ENCODE measurements around the gene THOC2. TPM values are rescaled to one million over a fixed set of nuclear protein-coding genes. Genes with fewer than 3 reads are reported as not detected.
A peak's percentile ranks its signal among the peaks of the same experiment; 100 is the strongest.
"Not testable (repeated sequence)": the region's sequence is repeated elsewhere in the genome, so short reads cannot be mapped to it uniquely, and the experiment has no call there.

THOC2 gene, protein sequence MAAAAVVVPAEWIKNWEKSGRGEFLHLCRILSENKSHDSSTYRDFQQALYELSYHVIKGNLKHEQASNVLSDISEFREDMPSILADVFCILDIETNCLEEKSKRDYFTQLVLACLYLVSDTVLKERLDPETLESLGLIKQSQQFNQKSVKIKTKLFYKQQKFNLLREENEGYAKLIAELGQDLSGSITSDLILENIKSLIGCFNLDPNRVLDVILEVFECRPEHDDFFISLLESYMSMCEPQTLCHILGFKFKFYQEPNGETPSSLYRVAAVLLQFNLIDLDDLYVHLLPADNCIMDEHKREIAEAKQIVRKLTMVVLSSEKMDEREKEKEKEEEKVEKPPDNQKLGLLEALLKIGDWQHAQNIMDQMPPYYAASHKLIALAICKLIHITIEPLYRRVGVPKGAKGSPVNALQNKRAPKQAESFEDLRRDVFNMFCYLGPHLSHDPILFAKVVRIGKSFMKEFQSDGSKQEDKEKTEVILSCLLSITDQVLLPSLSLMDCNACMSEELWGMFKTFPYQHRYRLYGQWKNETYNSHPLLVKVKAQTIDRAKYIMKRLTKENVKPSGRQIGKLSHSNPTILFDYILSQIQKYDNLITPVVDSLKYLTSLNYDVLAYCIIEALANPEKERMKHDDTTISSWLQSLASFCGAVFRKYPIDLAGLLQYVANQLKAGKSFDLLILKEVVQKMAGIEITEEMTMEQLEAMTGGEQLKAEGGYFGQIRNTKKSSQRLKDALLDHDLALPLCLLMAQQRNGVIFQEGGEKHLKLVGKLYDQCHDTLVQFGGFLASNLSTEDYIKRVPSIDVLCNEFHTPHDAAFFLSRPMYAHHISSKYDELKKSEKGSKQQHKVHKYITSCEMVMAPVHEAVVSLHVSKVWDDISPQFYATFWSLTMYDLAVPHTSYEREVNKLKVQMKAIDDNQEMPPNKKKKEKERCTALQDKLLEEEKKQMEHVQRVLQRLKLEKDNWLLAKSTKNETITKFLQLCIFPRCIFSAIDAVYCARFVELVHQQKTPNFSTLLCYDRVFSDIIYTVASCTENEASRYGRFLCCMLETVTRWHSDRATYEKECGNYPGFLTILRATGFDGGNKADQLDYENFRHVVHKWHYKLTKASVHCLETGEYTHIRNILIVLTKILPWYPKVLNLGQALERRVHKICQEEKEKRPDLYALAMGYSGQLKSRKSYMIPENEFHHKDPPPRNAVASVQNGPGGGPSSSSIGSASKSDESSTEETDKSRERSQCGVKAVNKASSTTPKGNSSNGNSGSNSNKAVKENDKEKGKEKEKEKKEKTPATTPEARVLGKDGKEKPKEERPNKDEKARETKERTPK (N-terminal part only)
- total RNA-seq: 10 to 100 TPM; 81.8 to 86.5 TPM

DNA sequence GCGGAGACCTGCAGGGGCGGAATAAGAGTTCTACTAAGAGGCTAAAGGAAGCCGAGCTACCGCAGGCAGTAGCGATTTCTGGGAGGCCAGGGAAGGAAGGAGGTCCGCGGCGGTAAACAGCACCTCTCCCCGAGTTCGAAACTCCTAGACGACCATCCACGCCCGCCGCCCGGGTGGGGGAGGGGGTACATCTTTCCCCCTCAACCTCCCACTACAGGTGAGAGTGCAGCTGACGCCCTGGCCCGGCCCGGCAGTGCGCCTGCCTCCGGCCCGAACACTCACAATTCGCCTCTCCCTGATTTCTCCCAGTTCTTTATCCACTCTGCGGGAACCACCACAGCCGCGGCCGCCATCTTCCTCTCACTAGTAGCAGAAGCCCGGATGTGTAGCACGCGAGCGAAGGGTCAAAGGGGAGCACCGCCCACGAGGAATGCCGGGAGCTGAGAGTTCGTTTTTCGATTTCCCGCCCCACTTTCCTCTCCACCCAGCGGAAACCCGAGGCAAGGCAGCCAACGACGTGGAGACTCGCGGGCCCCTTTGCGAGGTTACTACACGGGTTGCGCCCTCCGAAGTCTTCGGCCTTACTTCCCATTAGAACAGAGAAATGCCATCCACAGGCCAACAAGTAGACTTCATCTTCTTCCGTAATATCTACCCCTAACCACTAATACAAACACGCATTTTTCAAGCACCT, at the start of gene THOC2:
Gene THOC2, minus strand, starts transcription at position 383 of the 694 bp plus-strand sequence. Its CDS starts 30 bp downstream, at position 353.
- peaks cover 8% of the 10 kb centered on the region for H3K36me3 Mint-ChIP-seq (ENCODE audit: low read depth)
- H3K4me1 Mint-ChIP-seq: peaks cover 29% of the 10 kb centered on the region
- ChIA-PET CTCF (interaction anchor here (0.5 kb wide), 1 partner anchor 22 kb away, joined by 4 read pairs; no protein-coding TSS in a partner anchor), POLR2A (no interaction called here)
- H3K27me3 Mint-ChIP-seq: no peaks in the 10 kb centered on the region
- no peaks in the 10 kb centered on the region for H3K9me3 Mint-ChIP-seq
- peak; percentile 75 for DNase-seq
- H3K4me3 Mint-ChIP-seq: peak within 1 kb of the TSS; percentile 93
- peak within 1 kb of the TSS; percentile 92 for H3K27ac Mint-ChIP-seq

DNA sequence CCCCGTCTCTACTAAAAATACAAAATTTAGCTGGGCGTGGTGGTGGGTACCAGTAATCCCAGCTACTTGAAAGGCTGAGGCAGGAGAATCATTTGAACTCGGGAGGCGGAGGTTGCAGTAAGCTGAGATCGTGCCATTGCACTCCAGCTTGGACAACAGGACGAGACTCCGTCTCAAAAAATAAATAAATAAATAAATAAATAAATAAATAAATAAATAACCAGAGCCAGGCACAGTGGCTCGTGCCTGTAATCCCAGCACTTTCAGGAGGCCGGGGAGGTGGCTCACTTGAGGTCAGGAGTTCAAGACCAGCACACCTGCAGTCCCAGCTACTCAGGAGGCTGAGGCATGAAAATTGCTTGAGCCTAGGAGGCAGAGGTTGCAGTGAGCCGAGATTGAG, 48.9 kb upstream of the THOC2 start:
- H3K27ac Mint-ChIP-seq; H3K36me3 Mint-ChIP-seq (ENCODE audit: low read depth); H3K4me3 Mint-ChIP-seq; POLR2A ChIA-PET; DNase-seq; H3K9me3 Mint-ChIP-seq; H3K27me3 Mint-ChIP-seq; CTCF ChIA-PET; H3K4me1 Mint-ChIP-seq: not testable (repeated sequence)

DNA sequence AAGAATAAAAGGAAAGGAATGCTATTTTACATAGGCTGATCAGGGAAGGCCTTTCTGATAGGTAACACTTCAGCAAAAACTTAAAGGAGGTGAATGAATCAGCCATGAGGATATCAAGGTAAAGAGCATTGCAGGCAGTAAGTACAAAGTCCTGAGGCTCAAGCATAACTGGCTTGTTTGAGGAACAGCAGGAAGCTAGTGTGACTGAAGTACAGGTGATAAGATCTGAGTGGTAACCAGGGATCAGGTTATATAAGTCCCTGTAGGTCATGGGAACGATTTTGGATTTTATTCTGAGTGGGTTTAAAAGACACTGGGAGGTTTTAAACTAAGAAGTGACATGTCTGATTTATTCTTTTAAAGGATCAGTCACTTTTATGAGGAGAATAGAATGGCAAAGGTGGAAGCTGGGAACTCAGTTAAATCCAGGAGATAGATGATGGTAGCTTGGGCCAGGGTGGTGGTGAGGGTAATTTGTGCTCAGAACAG, 47.1 kb upstream of the THOC2 start:
- no peak overlapping the region for H3K4me3 Mint-ChIP-seq
- no peaks in the 10 kb centered on the region for H3K36me3 Mint-ChIP-seq (ENCODE audit: low read depth)
- H3K9me3 Mint-ChIP-seq: no peaks in the 10 kb centered on the region
- no peak for DNase-seq
- no peak overlapping the region for H3K27ac Mint-ChIP-seq
- H3K4me1 Mint-ChIP-seq: no peaks in the 10 kb centered on the region
- H3K27me3 Mint-ChIP-seq: peaks cover 1% of the 10 kb centered on the region
- CTCF ChIA-PET: interaction anchor here (1.0 to 1.2 kb wide), 2 partner anchors 13 to 19 kb away, joined by 3 read pairs; no protein-coding TSS in a partner anchor
- POLR2A ChIA-PET: no interaction called here

DNA sequence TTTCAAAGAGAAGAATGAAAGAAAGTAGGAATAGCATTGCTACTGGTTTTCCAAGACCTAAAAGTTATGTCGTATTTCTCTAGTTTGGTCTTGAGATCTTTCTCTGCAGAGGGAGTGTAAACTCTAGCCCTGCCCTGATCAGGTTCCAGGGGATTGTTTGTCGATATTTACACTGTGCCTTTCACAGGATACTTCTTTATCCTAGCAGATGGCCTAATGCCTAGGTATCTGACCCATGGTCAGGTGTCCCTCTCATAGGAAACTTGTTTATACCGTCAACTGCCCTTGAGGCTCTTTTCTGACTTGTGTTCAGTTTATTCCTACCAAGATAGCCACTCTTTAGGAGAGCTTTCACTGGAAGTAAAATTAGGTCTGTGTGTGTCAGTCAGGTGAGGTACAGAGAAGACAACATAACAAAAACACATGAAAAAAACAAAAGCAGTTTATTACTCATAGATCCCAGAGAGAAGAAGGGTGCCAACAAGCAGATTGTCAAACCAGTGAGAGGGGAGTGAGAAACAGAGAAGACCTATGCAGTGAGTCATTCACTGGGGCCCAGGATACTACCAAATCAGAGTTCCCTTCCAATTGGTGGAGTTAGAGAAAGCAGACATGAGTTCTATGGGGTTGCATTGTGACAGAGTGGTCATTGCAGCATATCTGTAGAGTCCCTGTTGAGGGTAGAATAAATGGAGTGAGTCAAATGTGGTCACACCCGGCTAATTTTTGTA, 40.6 kb upstream of the THOC2 start:
- POLR2A ChIA-PET: no interaction called here
- Mint-ChIP-seq H3K27ac (no peak overlapping the region), H3K27me3 (no peaks in the 10 kb centered on the region), H3K9me3 (no peaks in the 10 kb centered on the region), H3K4me1 (no peaks in the 10 kb centered on the region), H3K36me3 (ENCODE audit: low read depth) (no peaks in the 10 kb centered on the region), H3K4me3 (no peak overlapping the region)
- CTCF ChIA-PET: no interaction called here
- no peak for DNase-seq

DNA sequence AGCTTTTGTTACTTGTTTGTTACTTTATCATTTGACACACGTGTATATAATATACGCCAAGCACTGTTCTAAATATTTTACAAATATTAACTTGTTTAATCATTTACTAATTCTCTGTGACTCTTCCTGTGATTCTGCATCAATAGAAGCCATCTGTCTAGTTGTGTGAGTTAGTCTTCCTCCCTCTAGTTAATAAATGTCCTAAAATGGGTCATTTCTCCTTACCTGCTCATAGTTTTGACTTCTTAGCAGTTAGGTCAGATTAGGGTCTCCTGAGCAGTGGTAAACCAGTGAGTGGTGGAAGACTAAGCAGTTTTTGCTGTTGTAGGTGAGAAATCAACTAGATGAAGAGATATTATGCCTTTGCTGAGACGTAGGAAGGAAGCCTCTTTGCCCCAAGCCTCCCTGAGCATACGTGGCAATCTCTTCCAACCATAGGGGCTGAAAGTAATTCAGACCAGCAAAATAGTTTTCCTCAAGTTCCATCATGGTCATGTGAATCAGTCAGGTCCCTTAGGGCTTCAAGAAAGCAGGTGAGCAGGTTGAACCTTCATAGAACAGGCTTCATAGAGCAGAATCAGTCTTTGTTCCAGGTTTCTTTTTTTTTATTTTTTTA, 38.7 kb upstream of the THOC2 start:
- POLR2A ChIA-PET: no interaction called here
- no peak overlapping the region for H3K27ac Mint-ChIP-seq
- no peaks in the 10 kb centered on the region for H3K4me1 Mint-ChIP-seq
- CTCF ChIA-PET: no interaction called here
- no peak for DNase-seq
- H3K9me3 Mint-ChIP-seq: no peaks in the 10 kb centered on the region
- no peak overlapping the region for H3K4me3 Mint-ChIP-seq
- no peaks in the 10 kb centered on the region for H3K27me3 Mint-ChIP-seq
- no peaks in the 10 kb centered on the region for H3K36me3 Mint-ChIP-seq (ENCODE audit: low read depth)

DNA sequence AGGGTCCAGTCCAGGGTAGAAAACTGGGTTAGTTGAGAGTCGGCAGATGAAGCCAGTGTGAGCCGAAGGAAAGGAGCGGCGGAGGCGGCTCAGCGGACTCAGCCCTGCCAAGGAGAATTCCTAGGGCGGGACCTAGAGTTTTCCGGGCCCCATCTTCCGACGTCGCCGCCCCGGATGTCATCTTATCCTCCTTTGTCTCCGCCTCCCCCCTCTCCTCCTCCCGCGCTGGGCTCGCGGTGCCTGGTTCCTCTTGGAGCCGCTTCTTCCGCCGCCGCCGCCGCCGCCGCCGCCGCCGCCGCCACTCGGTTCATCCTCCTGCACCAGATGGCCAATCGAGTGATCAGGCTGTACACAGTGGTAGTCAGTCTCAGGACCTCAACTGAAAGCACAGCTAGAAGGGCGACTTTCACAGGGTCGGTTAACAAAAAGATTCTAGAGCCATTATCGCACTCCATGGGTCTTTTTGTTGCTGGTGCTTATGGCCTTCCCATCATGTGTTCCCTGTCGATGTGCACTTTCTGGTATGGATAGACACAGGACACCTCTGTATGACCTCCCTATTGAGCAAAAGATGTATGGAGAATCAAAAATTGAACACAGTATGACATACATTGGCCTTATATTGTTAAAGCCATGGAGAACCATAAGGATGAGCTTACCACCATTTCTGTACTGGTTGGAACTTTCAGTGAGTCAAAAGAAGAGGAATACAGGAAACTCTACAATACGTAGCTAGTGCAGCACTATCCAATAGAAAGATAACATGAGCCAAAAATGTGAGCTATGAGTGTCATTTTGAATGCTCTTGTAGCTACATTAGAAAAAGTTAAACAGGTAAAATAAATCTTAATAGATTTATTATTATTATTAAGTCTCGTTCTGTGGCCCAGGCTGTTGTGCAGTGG, 32.4 kb upstream of the THOC2 start:
- Mint-ChIP-seq H3K9me3 (no peaks in the 10 kb centered on the region), H3K4me1 (peaks cover 9% of the 10 kb centered on the region), H3K4me3 (peak overlapping the region; percentile 77), H3K27me3 (peaks cover 2% of the 10 kb centered on the region), H3K27ac (no peak overlapping the region), H3K36me3 (ENCODE audit: low read depth) (no peaks in the 10 kb centered on the region)
- ChIA-PET CTCF (interaction anchor here (1.1 kb wide), 1 partner anchor 13 kb away, joined by 4 read pairs; no protein-coding TSS in a partner anchor), POLR2A (no interaction called here)
- DNase-seq: peak; percentile 52

DNA sequence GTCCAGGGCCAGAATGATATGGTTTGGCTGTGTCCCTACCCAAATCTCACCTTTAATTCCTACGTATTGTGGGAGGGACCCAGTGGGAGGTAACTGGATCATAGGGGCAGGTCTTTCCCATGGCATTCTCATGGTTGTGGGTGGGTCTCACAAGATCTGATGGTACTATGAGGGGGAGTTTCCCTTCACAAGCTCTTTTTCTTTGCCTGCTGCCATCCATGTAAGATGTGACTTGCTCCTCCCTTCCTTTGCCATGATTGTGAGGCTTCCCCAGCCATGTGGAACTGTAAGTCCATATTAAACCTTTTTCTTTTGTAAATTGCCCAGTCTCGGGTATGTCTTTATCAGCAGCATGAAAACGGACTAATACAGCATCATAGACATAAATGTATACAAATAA, 27.0 kb upstream of the THOC2 start:
- DNase-seq; CTCF ChIA-PET; H3K27me3 Mint-ChIP-seq; H3K36me3 Mint-ChIP-seq (ENCODE audit: low read depth); H3K9me3 Mint-ChIP-seq; H3K4me3 Mint-ChIP-seq; H3K4me1 Mint-ChIP-seq; H3K27ac Mint-ChIP-seq; POLR2A ChIA-PET: not testable (repeated sequence)

DNA sequence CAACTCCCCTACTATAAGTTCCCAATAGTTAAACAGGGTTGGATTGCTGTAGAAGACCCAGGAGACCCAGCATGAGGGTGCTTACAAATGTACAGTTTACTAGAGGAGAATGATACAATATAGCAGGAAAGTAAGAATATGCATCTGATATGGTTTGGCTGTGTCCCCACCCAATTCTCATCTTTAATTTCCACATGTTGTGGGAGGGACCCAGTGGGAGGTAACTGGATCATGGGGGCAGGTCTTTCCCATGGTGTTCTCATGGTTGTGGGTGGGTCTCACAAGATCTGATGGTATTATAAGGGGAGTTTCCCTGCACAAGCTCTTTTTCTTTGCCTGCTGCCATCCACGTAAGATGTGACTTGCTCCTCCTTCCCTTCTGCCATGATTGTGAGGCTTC, 24.9 kb upstream of the THOC2 start:
- H3K9me3 Mint-ChIP-seq; H3K4me3 Mint-ChIP-seq; H3K27me3 Mint-ChIP-seq; H3K27ac Mint-ChIP-seq; POLR2A ChIA-PET; CTCF ChIA-PET; H3K4me1 Mint-ChIP-seq; DNase-seq; H3K36me3 Mint-ChIP-seq (ENCODE audit: low read depth): not testable (repeated sequence)

DNA sequence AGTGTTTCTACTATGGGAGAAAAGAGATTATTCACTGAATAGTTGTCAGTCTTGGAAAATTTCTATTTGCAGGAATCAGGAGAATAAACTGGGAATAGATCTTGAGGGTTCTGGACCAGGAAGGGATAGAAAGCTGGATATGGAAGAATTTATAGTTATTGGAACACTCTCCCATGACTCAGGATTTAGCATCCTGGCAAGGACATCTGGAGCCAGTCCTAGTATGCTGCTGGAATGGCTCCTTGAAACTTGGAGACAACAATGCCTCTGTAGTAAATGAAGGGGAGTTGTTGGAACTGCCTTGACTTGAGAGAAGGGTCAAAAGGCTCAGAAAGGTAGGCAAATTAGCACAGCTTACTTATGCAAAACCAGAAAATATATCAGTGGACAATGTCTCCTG, 23.5 kb upstream of the THOC2 start:
- ChIA-PET POLR2A (no interaction called here), CTCF (no interaction called here)
- no peak for DNase-seq
- H3K4me3 Mint-ChIP-seq: no peak overlapping the region
- no peaks in the 10 kb centered on the region for H3K36me3 Mint-ChIP-seq (ENCODE audit: low read depth)
- no peaks in the 10 kb centered on the region for H3K27me3 Mint-ChIP-seq
- no peaks in the 10 kb centered on the region for H3K9me3 Mint-ChIP-seq
- no peaks in the 10 kb centered on the region for H3K4me1 Mint-ChIP-seq
- no peak overlapping the region for H3K27ac Mint-ChIP-seq

DNA sequence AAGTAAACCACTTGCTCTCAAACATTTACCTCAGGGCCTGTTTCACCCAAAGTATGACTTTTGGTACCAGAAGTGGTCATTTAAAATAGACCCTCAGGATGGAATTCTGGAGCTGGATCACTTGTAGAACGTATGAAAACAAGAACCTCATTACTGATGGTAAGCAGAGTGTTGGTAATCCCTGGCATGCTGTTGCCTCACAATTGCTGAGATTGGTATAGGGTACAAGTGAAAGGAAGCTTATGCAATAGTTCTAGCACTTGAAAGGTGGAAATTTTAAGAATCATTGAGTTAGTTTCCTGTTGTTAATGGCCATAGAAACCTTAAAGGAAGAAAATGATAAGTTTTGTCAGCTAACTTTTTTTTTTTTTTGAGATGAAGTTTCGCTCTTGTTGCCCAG, 22.3 kb upstream of the THOC2 start:
- no peaks in the 10 kb centered on the region for H3K4me1 Mint-ChIP-seq
- no peak for DNase-seq
- no peak overlapping the region for H3K4me3 Mint-ChIP-seq
- no peaks in the 10 kb centered on the region for H3K27me3 Mint-ChIP-seq
- CTCF ChIA-PET: interaction anchor here (0.6 kb wide), 3 partner anchors 23 to 56 kb away, joined by 3 to 4 read pairs (median 4); no protein-coding TSS in a partner anchor
- H3K27ac Mint-ChIP-seq: no peak overlapping the region
- POLR2A ChIA-PET: no interaction called here
- H3K36me3 Mint-ChIP-seq (ENCODE audit: low read depth): no peaks in the 10 kb centered on the region
- no peaks in the 10 kb centered on the region for H3K9me3 Mint-ChIP-seq
